DND-41 (cell line): ENCODE data around the gene ZBTB32.
A peak's percentile ranks its signal among the peaks of the same experiment; 100 is the strongest.
"Not testable (repeated sequence)": the region's sequence is repeated elsewhere in the genome, so short reads cannot be mapped to it uniquely, and the experiment has no call there.

Experiments used
- ATAC-seq: fragments of 200-7000 bp; cut with Tn5 transposase; 3 replicates; pipeline ENCODE4 v1.9.1; 2021; ENCODE audit warnings: low read depth; ENCODE audit not compliant: insufficient read depth
- DNase-seq: peaks from one replicate; pipeline ENCODE4 v3.0.0-alpha.2; 2020
- H2AFZ ChIP-seq: 2 replicates; pipeline ENCODE4 v1.6.0; 2012; ENCODE audit warnings: low read depth, low read length
- H3K27ac ChIP-seq: 2 replicates; pipeline ENCODE4 v1.5.1; 2012; ENCODE audit warnings: low read length, inconsistent platforms
- H3K27me3 ChIP-seq: fragments of 200-600 bp; sonication (generic); 2 replicates; pipeline ENCODE4 v1.6.0; 2012; ENCODE audit warnings: low read length, mild to moderate bottlenecking, inconsistent platforms; ENCODE audit not compliant: insufficient read depth, poor library complexity
- H3K36me3 ChIP-seq: 2 replicates; pipeline ENCODE4 v1.5.1; 2012; ENCODE audit warnings: low read length, inconsistent platforms; ENCODE audit not compliant: insufficient read depth
- H3K4me1 ChIP-seq: 2 replicates; pipeline ENCODE4 v1.5.1; 2012; ENCODE audit warnings: mild to moderate bottlenecking, low read length; ENCODE audit not compliant: insufficient read depth
- H3K4me2 ChIP-seq: 2 replicates; pipeline ENCODE4 v1.6.0; 2012; ENCODE audit warnings: mild to moderate bottlenecking, moderate library complexity, low read length, inconsistent platforms; ENCODE audit not compliant: insufficient read depth
- H3K4me3 ChIP-seq, 2 experiments: fragments of 200-600 bp in 1 of 2; shearing (Covaris generic) in 1 of 2; 2 replicates each; pipeline ENCODE4 v1.5.1; 2012 to 2016; ENCODE audit warnings: inconsistent platforms in 2 of 2, low read length in 2 of 2, mild to moderate bottlenecking in 2 of 2, low read depth in 1 of 2, moderate library complexity in 1 of 2
- H3K79me2 ChIP-seq: 2 replicates; pipeline ENCODE4 v1.6.0; 2012; ENCODE audit warnings: low read length, inconsistent platforms; ENCODE audit not compliant: insufficient read depth
- H3K9ac ChIP-seq: 2 replicates; pipeline ENCODE4 v1.6.0; 2012; ENCODE audit warnings: low read depth, mild to moderate bottlenecking, inconsistent platforms, low read length, moderate library complexity
- H3K9me3 ChIP-seq: 2 replicates; pipeline ENCODE4 v1.5.1; 2012; ENCODE audit warnings: low read length, moderate library complexity, mild to moderate bottlenecking, inconsistent platforms; ENCODE audit not compliant: insufficient read depth, severe bottlenecking
- H4K20me1 ChIP-seq: 2 replicates; pipeline ENCODE4 v1.6.0; 2012; ENCODE audit warnings: low read length; ENCODE audit not compliant: insufficient read depth
- EZH2 ChIP-seq: IDR thresholded peaks from 3 replicates; pipeline ENCODE4 v1.6.1; 2012; ENCODE audit warnings: borderline replicate concordance, low read depth, mild to moderate bottlenecking, moderate library complexity, low read length, inconsistent platforms; ENCODE audit not compliant: severe bottlenecking
- TF ChIP-seq, protein P1 (sequence below): IDR thresholded peaks from 2 replicates; pipeline ENCODE4 v1.5.1; 2012; ENCODE audit warnings: borderline replicate concordance, low read length, moderate library complexity, mild to moderate bottlenecking; ENCODE audit not compliant: poor library complexity, severe bottlenecking; ENCODE audit errors: extremely low read depth

The ZBTB32 gene, protein sequence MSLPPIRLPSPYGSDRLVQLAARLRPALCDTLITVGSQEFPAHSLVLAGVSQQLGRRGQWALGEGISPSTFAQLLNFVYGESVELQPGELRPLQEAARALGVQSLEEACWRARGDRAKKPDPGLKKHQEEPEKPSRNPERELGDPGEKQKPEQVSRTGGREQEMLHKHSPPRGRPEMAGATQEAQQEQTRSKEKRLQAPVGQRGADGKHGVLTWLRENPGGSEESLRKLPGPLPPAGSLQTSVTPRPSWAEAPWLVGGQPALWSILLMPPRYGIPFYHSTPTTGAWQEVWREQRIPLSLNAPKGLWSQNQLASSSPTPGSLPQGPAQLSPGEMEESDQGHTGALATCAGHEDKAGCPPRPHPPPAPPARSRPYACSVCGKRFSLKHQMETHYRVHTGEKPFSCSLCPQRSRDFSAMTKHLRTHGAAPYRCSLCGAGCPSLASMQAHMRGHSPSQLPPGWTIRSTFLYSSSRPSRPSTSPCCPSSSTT

DNA sequence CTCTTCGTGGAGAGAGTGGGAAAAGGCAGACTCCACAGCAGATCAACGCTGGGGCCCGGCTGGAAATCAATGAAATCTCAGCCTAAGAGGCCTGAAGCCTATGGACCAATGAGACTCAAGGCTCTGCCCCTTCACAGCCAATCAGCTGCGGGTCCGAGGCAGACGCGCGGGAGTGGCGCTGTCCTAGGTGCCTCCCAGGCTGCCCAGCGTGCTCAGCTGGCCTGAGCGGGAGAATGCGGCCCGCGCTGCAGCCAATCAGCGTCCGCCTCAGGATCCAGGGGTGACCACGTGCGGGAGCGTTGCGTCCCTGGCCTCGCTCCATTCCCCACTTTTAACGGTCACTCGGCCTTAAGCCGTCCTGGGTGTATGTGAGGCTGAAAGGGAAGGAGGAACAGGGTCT lies at the start of gene ZBTB32:
Gene ZBTB32 (plus strand): TSS at position 341 of the 400 bp plus-strand sequence. CDS start 10,069 bp downstream, outside the sequence.
- Histone ChIP-seq H3K9me3 (no peaks in the 10 kb centered on the region), H3K9ac (no peak within 1 kb of the TSS), H3K4me3 (no peak within 1 kb of the TSS), H3K27me3 (peaks cover 6% of the 10 kb centered on the region), H2AFZ (no peak within 1 kb of the TSS), H4K20me1 (no peaks in the 10 kb centered on the region), H3K4me1 (peaks cover 18% of the 10 kb centered on the region), H3K27ac (no peak within 1 kb of the TSS), H3K79me2 (no peaks in the 10 kb centered on the region), H3K4me2 (peak within 1 kb of the TSS; percentile 78; the same call in 1 of the 2 replicates), H3K36me3 (no peaks in the 10 kb centered on the region)
- TF ChIP-seq EZH2: no peak
- TF ChIP-seq, protein P1, sequence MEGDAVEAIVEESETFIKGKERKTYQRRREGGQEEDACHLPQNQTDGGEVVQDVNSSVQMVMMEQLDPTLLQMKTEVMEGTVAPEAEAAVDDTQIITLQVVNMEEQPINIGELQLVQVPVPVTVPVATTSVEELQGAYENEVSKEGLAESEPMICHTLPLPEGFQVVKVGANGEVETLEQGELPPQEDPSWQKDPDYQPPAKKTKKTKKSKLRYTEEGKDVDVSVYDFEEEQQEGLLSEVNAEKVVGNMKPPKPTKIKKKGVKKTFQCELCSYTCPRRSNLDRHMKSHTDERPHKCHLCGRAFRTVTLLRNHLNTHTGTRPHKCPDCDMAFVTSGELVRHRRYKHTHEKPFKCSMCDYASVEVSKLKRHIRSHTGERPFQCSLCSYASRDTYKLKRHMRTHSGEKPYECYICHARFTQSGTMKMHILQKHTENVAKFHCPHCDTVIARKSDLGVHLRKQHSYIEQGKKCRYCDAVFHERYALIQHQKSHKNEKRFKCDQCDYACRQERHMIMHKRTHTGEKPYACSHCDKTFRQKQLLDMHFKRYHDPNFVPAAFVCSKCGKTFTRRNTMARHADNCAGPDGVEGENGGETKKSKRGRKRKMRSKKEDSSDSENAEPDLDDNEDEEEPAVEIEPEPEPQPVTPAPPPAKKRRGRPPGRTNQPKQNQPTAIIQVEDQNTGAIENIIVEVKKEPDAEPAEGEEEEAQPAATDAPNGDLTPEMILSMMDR: no peak
- DNase-seq: no peak
- ATAC-seq: no peak

DNA sequence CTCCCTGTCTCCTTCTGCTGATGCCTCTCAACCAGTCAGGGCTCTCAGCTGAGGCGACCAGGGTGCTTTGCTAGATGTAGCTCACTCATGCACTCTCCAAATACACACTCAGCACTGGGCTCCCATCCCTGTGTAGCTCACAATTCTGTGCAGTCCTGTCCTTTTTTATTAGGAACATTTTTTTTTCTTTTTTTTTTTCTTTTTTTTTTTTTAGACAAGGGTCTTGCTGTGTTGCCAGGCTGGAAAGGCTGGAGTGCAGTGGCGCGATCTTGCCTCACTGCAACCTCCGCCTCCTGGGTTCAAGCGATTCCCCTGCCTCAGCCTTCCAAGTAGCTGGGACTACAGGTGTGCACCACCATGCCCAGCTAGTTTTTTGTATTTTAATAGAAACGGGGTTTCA lies 49.5 kb upstream of the ZBTB32 start:
- not testable (repeated sequence) for H3K9me3 ChIP-seq, H3K4me3 ChIP-seq, H4K20me1 ChIP-seq, H3K9ac ChIP-seq, H3K4me2 ChIP-seq, DNase-seq, H2AFZ ChIP-seq, H3K27me3 ChIP-seq, ATAC-seq, H3K27ac ChIP-seq
- Histone ChIP-seq H3K79me2 (peaks cover 23% of the 10 kb centered on the region), H3K4me1 (peaks cover 14% of the 10 kb centered on the region; the same call in 1 of the 2 replicates), H3K36me3 (peaks cover 74% of the 10 kb centered on the region)

DNA sequence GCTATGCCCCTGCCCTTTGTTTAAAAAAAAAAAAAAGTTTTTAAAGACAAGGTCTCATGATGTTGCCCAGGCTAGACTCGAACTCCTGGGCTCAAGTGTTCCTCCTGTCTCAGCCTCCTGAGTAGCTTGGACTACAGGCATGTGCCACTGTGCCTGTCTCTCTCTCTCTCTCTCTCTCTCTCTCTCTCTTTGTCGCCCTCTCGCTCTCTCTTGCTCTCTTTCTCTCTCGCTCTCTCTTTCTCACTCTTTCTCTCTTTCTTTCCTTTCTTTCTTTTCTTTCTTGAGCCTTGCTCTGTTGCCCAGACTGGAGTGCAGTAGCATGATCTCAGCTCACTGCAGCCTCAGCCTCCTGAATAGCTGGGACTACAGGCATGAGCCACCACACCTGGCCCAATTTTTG lies 48.8 kb upstream of the ZBTB32 start:
- H3K27me3 ChIP-seq: no peaks in the 10 kb centered on the region
- peaks cover 7% of the 10 kb centered on the region; the same call in 1 of the 2 replicates for H3K4me1 ChIP-seq
- peaks cover 15% of the 10 kb centered on the region for H3K79me2 ChIP-seq
- H3K27ac ChIP-seq: no peak overlapping the region
- no peak for TF ChIP-seq EZH2
- TF ChIP-seq, protein P1: no peak
- H4K20me1 ChIP-seq: peaks cover 4% of the 10 kb centered on the region; the same call in 1 of the 2 replicates
- ATAC-seq (no peak), DNase-seq (no peak)
- H3K4me3 ChIP-seq: no peak overlapping the region
- H3K9me3 ChIP-seq: no peaks in the 10 kb centered on the region
- H3K4me2 ChIP-seq: no peak overlapping the region
- H2AFZ ChIP-seq: no peak overlapping the region
- no peak overlapping the region for H3K9ac ChIP-seq
- peaks cover 70% of the 10 kb centered on the region for H3K36me3 ChIP-seq

DNA sequence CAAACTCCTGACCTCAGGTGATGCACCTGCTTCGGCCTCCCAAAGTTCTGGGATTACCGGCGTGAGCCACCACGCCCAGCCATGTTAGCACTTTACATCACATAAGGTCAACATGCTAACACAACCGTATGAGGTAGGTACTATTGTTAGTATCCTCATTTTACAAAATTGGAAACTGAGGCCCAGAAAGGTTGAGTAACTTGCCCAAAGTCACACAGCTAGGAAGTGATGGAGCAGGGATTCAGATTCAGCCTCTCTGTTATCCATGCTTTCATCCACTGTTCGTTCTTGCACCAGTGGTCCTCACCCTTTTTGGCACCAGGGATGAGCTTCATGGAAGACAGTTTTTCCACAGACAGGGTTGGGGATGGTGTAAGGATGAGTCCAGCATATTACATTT lies 47.7 kb upstream of the ZBTB32 start:
- Histone ChIP-seq H3K4me3 (no peak overlapping the region), H4K20me1 (peaks cover 4% of the 10 kb centered on the region; the same call in 1 of the 2 replicates), H3K27ac (no peak overlapping the region), H3K9me3 (no peaks in the 10 kb centered on the region), H2AFZ (no peak overlapping the region), H3K9ac (no peak overlapping the region), H3K4me2 (no peak overlapping the region), H3K4me1 (no peaks in the 10 kb centered on the region), H3K27me3 (no peaks in the 10 kb centered on the region), H3K36me3 (peaks cover 64% of the 10 kb centered on the region), H3K79me2 (peaks cover 6% of the 10 kb centered on the region; the same call in 1 of the 2 replicates)
- ATAC-seq: no peak
- DNase-seq: no peak
- no peak for TF ChIP-seq EZH2
- TF ChIP-seq, protein P1: no peak
